GM12875 (cell line): ENCODE measurements around the gene FLCN.

Experiments
- H3K4me3 ChIP-seq: one replicate; pipeline ENCODE4 v1.5.1; 2011; ENCODE audit warnings: low read depth, low read length, control low read depth
- CTCF ChIP-seq: IDR thresholded peaks from 2 replicates; pipeline ENCODE4 v1.5.1; 2011; ENCODE audit warnings: low read depth, mild to moderate bottlenecking, control low read depth, inconsistent platforms, low read length, moderate library complexity, borderline replicate concordance; ENCODE audit not compliant: insufficient read depth

FLCN gene

GRCh38 chr17:17172001-17172939 is 64.7 kb downstream of the FLCN start:
- no peak overlapping the region for H3K4me3 ChIP-seq
- no peak for TF ChIP-seq CTCF

GRCh38 chr17:17171186-17171585 is 65.8 kb downstream of the FLCN start:
- H3K4me3 ChIP-seq: no peak overlapping the region
- TF ChIP-seq CTCF: no peak

- TF ChIP-seq CTCF: no peak
- no peak overlapping the region for H3K4me3 ChIP-seq
Measured at GRCh38 chr17:17170346-17170985, 66.5 kb downstream of the FLCN start.

- H3K4me3 ChIP-seq: no peak overlapping the region
- TF ChIP-seq CTCF: no peak
Measured at GRCh38 chr17:17169396-17169795, 67.6 kb downstream of the FLCN start.

GRCh38 chr17:17168401-17168800 is 68.6 kb downstream of the FLCN start:
- TF ChIP-seq CTCF: no peak
- no peak overlapping the region for H3K4me3 ChIP-seq

GRCh38 chr17:17167986-17168385 is 69.0 kb downstream of the FLCN start:
- TF ChIP-seq CTCF: no peak
- H3K4me3 ChIP-seq: no peak overlapping the region
